ENCODE results near the gene RASSF4.
"Not testable (repeated sequence)": the region's sequence is repeated elsewhere in the genome, so short reads cannot be mapped to it uniquely, and the experiment has no call there.

RASSF4 gene

DNA sequence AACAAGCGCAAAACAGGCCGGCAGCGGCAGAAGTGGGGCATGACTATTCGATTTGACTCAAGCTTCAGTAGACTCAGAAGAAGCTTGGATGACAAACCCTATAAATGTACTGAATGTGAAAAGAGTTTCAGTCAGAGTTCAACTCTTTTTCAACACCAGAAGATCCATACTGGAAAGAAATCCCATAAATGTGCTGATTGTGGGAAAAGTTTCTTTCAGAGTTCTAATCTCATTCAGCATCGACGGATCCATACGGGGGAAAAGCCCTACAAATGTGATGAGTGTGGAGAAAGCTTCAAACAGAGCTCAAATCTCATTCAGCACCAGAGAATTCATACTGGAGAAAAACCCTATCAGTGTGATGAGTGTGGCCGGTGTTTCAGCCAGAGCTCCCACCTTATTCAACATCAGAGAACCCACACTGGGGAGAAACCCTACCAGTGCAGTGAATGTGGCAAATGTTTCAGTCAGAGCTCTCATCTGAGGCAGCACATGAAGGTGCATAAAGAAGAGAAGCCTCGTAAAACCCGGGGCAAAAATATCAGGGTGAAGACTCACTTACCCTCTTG lies 43.9 kb downstream of the RASSF4 start:
- DNase-seq (ENCODE audit: low spot score) = no peak

GRCh38 chr10:45004661-45005060 lies 45.1 kb downstream of the RASSF4 start:
- no peak for DNase-seq (ENCODE audit: low spot score)

DNA sequence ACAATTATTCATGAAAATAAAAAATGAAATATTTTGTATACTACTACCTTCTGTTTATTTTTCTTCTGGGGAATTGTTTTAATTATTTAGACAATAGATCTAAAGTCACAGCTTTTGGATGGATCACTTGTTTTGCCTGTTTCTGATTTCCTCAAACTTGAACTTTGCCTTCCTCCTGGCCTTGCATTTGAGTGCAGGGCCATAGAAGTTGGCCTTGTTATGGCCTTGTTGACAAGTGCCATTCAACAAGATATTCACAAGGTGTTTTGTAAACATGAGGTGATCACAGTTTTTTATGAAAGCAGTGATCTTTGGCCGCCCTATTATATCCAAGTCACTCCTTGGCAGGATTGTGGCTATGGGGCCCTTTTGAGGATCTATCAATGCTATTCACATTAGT lies 45.7 kb downstream of the RASSF4 start:
- no peak for DNase-seq (ENCODE audit: low spot score)

GRCh38 chr10:45006276-45007030 lies 46.9 kb downstream of the RASSF4 start:
- no peak for DNase-seq (ENCODE audit: low spot score)

DNA sequence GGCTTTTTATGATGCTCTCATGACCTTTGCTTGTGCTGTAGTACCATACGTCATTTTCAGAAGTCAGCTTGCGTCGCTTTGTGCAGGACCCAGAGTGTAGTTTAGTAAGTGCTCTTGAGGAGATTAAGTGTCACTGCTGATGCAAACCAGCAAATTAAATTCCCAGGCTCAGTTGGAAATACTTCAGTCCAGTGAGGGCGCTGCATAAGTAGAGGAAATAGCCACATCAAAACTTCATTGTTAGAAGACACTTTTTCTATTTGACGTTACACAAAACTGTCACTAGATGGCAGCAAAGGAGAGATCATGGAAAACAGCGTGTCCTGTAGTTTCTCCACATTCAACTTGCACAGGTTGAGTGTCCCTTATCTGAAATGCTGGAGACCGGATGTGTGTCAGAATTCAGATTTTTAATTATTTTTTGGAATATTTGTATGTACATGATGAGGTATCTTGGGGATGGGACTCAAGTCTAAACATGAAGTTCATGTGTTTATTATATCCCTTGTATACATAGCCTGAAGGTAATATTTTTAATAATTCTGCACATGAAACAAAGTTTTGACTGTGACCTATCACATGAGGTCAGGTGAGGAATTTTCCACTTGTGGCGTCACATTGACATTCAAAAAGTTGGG lies 49.0 kb downstream of the RASSF4 start:
- peak; percentile 53 for DNase-seq (ENCODE audit: low spot score)

- DNase-seq (ENCODE audit: low spot score) = not testable (repeated sequence)
Observed at GRCh38 chr10:45014557-45014956, 55.0 kb downstream of the RASSF4 start.

- no peak for DNase-seq (ENCODE audit: low spot score)
Observed at GRCh38 chr10:45015590-45015989, 56.0 kb downstream of the RASSF4 start.

DNA sequence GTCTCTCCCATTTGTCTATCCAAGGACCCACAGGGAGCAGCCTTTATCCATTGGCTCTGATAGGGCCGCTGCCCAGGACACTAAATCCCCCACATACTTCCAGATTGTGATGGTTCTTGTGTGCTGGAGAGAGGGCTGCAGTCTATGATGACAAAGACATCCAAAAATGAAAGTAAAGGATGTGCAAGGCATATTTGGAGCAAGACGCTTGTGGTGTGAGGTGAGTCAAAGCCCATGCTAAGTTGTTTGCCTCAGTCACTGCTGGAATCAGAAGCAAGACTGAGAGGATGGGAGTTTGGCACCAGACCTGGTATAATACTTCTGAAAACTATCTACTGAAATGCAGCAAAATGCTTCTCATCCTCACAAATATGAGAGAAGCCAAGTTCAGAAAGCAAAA lies 63.8 kb downstream of the RASSF4 start:
- no peak for DNase-seq (ENCODE audit: low spot score)

DNA sequence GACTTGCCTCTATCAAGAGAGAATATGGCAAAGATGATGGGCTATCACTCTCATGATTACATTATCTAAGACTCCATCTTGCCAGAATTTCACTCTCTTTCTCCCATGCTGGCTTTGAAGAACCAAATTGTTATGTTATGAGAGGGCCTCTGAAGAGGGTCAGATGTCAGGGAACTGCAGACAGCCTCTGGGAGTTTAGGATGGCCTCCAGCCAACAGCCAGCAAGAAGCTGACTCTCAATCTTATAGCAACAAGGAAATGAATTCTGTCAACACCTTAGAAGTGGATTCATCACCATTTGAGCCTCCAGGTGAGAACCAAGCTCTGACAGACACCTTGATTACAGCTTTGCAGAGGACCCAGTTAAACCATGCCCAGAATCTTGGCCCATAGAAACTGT lies 74.7 kb downstream of the RASSF4 start:
- DNase-seq (ENCODE audit: low spot score) = no peak

DNA sequence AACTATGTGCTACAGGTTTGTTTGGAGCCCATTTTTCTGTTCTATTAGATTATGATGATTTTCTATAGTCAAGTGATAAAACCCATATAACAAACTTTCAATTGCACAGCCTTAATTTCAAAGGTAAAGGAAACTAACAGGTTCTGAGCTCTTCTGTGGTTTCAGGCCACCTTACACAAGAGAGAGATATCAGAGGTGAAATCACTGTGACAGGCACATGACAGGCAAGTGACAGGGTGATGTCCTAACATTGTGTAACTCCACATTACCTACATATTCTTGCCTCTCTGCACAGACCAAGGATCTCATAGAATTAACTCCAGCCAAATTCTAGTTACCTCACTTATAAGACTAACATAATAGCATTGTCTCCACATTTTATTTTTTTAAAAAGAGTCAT lies 76.1 kb downstream of the RASSF4 start:
- no peak for DNase-seq (ENCODE audit: low spot score)

- no peak for DNase-seq (ENCODE audit: low spot score)
Observed at GRCh38 chr10:45040921-45041542, 81.4 kb downstream of the RASSF4 start.

DNA sequence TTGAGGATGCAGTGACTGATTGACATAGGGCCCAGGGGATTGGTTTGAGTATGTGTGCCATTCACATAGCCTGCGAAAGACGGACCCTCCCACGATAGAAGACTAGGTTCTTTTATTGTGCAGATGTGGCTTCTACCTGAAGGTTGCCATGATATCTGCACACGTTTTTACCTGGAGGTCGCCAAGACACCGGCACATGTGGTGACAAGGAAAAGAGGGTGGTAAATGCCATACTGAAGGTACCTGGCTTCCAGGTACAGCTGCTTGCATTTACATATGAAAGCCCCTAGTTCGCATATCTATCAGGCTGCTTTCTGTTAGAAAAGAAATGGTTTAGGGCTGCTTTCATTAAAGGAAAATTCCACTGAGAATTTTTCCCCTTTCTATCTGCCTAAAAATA lies 84.7 kb downstream of the RASSF4 start:
- DNase-seq (ENCODE audit: low spot score) = no peak

All from CD4-positive, alpha-beta T cell treated with Interleukin-6 at 100 ng/mL for 8 hours (primary cell).